Psoas muscle (tissue), 8 donors: Measurements from ENCODE around the gene NAB2. TPM values are rescaled to one million over a fixed set of nuclear protein-coding genes. Genes with fewer than 3 reads are reported as not detected.

Source experiments
- ATAC-seq, 4 donors: fragments of 200-7000 bp; cut with Tn5 transposase; one replicate each; pipeline ENCODE4 v1.9.1; 2020; ENCODE audit warnings: moderate library complexity in 3 of 4, mild to moderate bottlenecking in 2 of 4
- DNase-seq, 2 donors: peaks; one replicate each; pipeline ENCODE4 v3.0.0-alpha.2; 2020
- H3K27ac ChIP-seq: fragments of 200-600 bp; one replicate; pipeline ENCODE4 v1.8.0; 2022
- H3K27me3 ChIP-seq, 3 donors: fragments of 200-600 bp in 1 of 3; one replicate each; pipeline versions ENCODE4 v1.6.1 to v1.8.0; 2013 to 2022; ENCODE audit warnings: low read length in 2 of 3, mild to moderate bottlenecking in 2 of 3, moderate library complexity in 1 of 3; ENCODE audit not compliant: insufficient read depth in 3 of 3
- H3K36me3 ChIP-seq, 2 donors: fragments of 200-600 bp in 1 of 2; one replicate each; pipeline versions ENCODE4 v1.6.1 to v1.8.0; 2013 to 2022; ENCODE audit warnings: low read depth in 1 of 2, mild to moderate bottlenecking in 1 of 2, moderate library complexity in 1 of 2; ENCODE audit not compliant: insufficient read depth in 1 of 2
- H3K4me1 ChIP-seq: fragments of 200-600 bp; one replicate; pipeline ENCODE4 v1.8.0; 2022
- H3K4me3 ChIP-seq: fragments of 200-600 bp; one replicate; pipeline ENCODE4 v1.8.0; 2022; ENCODE audit warnings: mild to moderate bottlenecking
- H3K9me3 ChIP-seq: fragments of 200-600 bp; one replicate; pipeline ENCODE4 v1.8.0; 2022
- WGBS, 3 donors: extraction: QIAGEN DNeasy Blood & Tissue Kit; methylation state at CpG; one replicate each; pipeline versions ENCODE4 v1.1.6 to v1.1.7; 2013; 5-methylcytosine and 5-hydroxymethylcytosine counted together
- intact Hi-C, 2 donors: fragments of 100-400 bp; cut with DNase I; formaldehyde crosslinking; loops; one replicate each; pipeline versions ENCODE4 v1.11.0 to v1.14.2; 2022
- polyA plus RNA-seq, 3 donors: library from polyadenylated mRNA; stranded (reverse); fragments of 200-250 nt; gene quantifications; one replicate each; pipeline ENCODE4 v1.2.3, GENCODE V29; 2013
- total RNA-seq, 4 donors: library from RNA; stranded (reverse); fragmentation: NEBNext Ultra II Directional in 2 of 4; extraction: Animal tissue kit (Norgen Biotek cat#: 25700) in 2 of 4; gene quantifications; one replicate each; pipeline versions ENCODE4 v1.2.1 to v1.2.4, GENCODE V29; 2021 to 2023
- TF ChIP-seq, protein P1 (sequence below): fragments of 200-600 bp; IDR thresholded peaks from one replicate; pipeline ENCODE4 v1.8.0; 2022; ENCODE audit warnings: antibody characterized with exemption
- donor health status: healthy with polysubstance abuse.
- donor health status: DM: no; HTN: no; CAD: no; lungs with moderate emphysema.
- donor health status: Bipolar disorder and iron deficiency.
- donor health status: healthy.
- donor health status: DM: yes; HTN: yes; CAD: no.
- donor health status: DM: no; HTN: no; CAD: no.
- donor health status: DM: no; HTN: no; CAD: no.
- donor health status: DM: yes; HTN: yes; CAD: no.

NAB2 gene
- total and polyA plus RNA-seq, 7 donors, result 5.6 to 114 (median 8.9) TPM

DNA sequence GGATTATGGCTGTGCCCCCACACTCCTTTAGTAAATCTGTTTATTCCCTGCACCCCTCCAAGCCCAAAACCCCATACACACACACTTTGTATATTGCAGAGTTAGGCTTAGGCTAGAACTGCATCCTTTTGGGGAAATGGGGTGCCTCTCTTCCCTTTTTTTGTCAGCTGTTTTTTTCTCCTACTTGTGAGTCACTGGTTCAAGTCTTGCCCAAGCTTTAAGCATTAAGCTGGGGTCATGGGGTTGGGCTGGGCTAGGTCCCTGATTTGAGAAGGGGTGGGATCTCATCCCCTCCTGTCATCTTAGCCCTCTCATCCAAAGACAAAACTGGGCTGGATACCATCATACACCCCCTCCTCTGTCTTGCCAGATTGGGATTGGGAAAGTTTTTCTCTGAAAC, 41.0 kb downstream of the NAB2 start:
- TF ChIP-seq, protein P1, sequence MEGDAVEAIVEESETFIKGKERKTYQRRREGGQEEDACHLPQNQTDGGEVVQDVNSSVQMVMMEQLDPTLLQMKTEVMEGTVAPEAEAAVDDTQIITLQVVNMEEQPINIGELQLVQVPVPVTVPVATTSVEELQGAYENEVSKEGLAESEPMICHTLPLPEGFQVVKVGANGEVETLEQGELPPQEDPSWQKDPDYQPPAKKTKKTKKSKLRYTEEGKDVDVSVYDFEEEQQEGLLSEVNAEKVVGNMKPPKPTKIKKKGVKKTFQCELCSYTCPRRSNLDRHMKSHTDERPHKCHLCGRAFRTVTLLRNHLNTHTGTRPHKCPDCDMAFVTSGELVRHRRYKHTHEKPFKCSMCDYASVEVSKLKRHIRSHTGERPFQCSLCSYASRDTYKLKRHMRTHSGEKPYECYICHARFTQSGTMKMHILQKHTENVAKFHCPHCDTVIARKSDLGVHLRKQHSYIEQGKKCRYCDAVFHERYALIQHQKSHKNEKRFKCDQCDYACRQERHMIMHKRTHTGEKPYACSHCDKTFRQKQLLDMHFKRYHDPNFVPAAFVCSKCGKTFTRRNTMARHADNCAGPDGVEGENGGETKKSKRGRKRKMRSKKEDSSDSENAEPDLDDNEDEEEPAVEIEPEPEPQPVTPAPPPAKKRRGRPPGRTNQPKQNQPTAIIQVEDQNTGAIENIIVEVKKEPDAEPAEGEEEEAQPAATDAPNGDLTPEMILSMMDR, result no peak
- Histone ChIP-seq H3K36me3 (no peaks in the 10 kb centered on the region), H3K27me3 (no peaks in the 10 kb centered on the region), H3K4me1 (peaks cover 16% of the 10 kb centered on the region), H3K9me3 (no peaks in the 10 kb centered on the region), H3K27ac (peak overlapping the region; percentile 15), H3K4me3 (peak overlapping the region; percentile 72)
- DNase-seq (peak; percentile 69 to 81), ATAC-seq (peak in 3 of 4 donors; percentile 21 to 37 (median 30))
- intact Hi-C loops, result no loop called here

DNA sequence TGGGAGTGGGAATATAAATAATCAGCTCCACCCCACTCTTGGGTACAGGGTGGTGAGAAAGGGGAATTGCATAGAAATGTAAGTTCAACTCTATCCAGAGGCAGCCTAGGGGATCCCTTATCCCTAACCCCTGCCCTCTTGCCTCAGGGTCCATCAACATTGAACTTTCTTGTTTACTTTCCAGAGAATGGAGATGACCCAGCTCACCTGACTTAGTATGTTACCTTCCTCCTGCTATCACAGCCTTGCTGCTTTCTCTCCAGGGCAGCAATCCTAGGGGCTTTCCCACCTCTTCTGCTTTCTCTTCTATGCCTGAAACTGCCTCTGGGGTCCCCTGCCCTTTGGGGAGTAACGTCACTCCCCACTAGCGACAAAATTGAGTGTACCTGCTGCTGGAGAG, 42.0 kb downstream of the NAB2 start:
- TF ChIP-seq, protein P1, result no peak
- Histone ChIP-seq H3K4me1 (peaks cover 16% of the 10 kb centered on the region), H3K27ac (no peak overlapping the region), H3K36me3 (no peaks in the 10 kb centered on the region), H3K9me3 (no peaks in the 10 kb centered on the region), H3K4me3 (peak overlapping the region; percentile 72), H3K27me3 (no peaks in the 10 kb centered on the region)
- ATAC-seq (no peak), DNase-seq (no peak)
- intact Hi-C loops, result no loop called here
- 55 to 72% (median 58%) methylated on average over 2 of the region's 2 CpGs for WGBS, 3 donors

DNA sequence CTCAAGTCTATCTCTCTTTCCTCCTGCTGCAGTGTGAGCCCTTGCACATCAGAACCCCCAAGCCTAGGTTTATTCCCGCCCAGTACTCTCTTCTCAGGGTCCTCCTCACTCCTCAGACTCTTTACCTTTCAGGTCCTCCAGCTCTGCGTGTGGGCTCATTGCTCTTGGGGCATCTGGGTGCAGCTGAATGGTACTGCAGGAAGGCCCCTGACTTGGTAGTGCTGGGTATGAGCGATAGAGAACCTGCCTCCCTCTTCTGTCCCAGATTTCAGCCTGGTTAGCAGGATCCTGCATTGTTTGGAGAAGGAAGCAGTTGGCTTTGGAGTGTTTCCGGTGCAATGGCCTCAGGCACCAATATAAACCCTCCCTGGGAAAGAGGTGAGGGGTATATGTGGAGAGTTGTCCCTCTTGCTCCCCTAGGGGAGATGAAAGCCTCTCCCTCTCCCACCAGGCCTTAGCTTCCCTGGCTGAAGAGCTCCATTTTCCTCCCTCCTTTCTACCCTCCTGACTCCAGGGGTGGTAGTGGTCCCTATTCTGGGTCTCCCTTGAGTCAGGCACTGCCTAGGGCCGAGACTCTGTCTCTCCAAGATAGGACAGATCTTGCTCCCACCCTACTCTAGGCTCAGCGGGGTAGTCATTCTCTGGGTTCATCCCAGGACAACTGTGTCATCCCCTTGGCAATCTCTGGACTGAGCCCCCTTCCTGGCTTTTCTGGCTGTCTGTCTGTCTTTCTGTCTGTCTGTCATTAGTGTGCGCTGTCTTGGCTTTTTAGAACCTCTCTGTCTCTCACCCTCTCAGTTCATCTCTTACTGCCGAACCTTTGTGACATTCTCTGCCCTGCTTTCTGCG, 43.2 kb downstream of the NAB2 start:
- no peak for DNase-seq

DNA sequence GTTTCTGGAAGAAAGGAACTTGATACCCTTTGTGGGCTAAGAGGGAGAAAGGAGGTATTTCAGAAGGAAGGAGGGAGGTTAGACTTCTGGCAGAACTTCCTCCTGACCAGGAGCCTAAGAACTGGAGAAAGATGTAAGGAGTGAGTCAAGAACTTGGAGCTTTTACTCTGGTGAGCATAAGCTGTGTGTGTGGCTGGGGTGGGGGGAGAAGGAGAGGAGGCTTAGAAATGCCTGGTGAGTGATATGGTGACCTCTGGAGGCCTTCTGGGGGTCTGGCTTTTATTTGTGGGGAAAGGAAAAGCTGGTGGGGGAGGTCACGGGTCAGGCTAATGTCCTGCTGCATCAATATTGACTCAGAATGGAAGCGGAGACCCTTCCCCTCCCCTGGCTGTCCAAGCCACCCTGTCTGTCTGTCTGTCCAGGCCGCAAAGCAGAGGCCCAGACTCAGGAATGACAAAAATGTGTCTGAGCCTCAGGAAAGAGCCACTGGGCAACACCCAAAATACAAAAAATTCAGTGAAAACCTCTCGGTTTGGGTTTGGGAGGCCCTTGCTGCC, 44.2 kb downstream of the NAB2 start:
- TF ChIP-seq, protein P1, result no peak
- ATAC-seq, result no peak
- H3K27ac ChIP-seq, result peak overlapping the region; percentile 37
- peak overlapping the region; percentile 72 for H3K4me3 ChIP-seq
- no peaks in the 10 kb centered on the region for H3K9me3 ChIP-seq
- no peak for DNase-seq
- intact Hi-C loops, result no loop called here
- no peaks in the 10 kb centered on the region for H3K36me3 ChIP-seq
- WGBS, 3 donors, result 54 to 69% (median 66%) methylated on average over 4 of the region's 4 CpGs
- H3K27me3 ChIP-seq, result no peaks in the 10 kb centered on the region
- peaks cover 8% of the 10 kb centered on the region for H3K4me1 ChIP-seq

More for the DNA sequence above, 43.2 kb downstream of the NAB2 start:
- peak overlapping the region; percentile 37 for H3K27ac ChIP-seq
- H3K9me3 ChIP-seq, result no peaks in the 10 kb centered on the region
- no peaks in the 10 kb centered on the region for H3K27me3 ChIP-seq
- peaks cover 10% of the 10 kb centered on the region for H3K4me1 ChIP-seq
- no peaks in the 10 kb centered on the region for H3K36me3 ChIP-seq
- intact Hi-C loops, result no loop called here
- H3K4me3 ChIP-seq, result peak overlapping the region; percentile 72
- TF ChIP-seq, protein P1, result no peak
- WGBS, 3 donors, result 40 to 54% (median 48%) methylated on average over 9 of the region's 9 CpGs
- ATAC-seq, result no peak
